RWPE2 (cell line): Measurements from ENCODE around the gene SPTBN2.
A peak's percentile ranks its signal among the peaks of the same experiment; 100 is the strongest.
"Not testable (repeated sequence)": the region's sequence is repeated elsewhere in the genome, so short reads cannot be mapped to it uniquely, and the experiment has no call there.

Source experiments
- ATAC-seq: fragments of 200-7000 bp; cut with Tn5 transposase; 3 replicates; pipeline ENCODE4 v1.9.1; 2021; ENCODE audit warnings: low read depth
- DNase-seq: peaks from one replicate; pipeline ENCODE4 v3.0.0-alpha.2; 2020; ENCODE audit warnings: low spot score
- H3K27ac ChIP-seq: fragments of 450-650 bp; 2 replicates; pipeline ENCODE4 v1.5.1; 2017; ENCODE audit warnings: mild to moderate bottlenecking; ENCODE audit not compliant: poor library complexity, severe bottlenecking
- H3K27me3 ChIP-seq: fragments of 250-450 bp; sonication (Bioruptor Pico); 2 replicates; pipeline ENCODE4 v1.5.1; 2021; ENCODE audit warnings: mild to moderate bottlenecking, moderate library complexity; ENCODE audit not compliant: insufficient read depth, poor library complexity, severe bottlenecking
- H3K36me3 ChIP-seq: fragments of 250-450 bp; sonication (Bioruptor Pico); 2 replicates; pipeline ENCODE4 v1.5.1; 2020; ENCODE audit warnings: low read depth, mild to moderate bottlenecking, moderate library complexity
- H3K4me1 ChIP-seq: fragments of 250-450 bp; sonication (Bioruptor Pico); 2 replicates; pipeline ENCODE4 v1.5.1; 2021; ENCODE audit warnings: mild to moderate bottlenecking, moderate library complexity; ENCODE audit not compliant: insufficient read depth, poor library complexity, severe bottlenecking
- H3K4me3 ChIP-seq: fragments of 250-450 bp; sonication (Bioruptor Pico); 2 replicates; pipeline ENCODE4 v1.5.1; 2021; ENCODE audit warnings: mild to moderate bottlenecking, moderate library complexity; ENCODE audit not compliant: severe bottlenecking
- H3K9me3 ChIP-seq: fragments of 250-450 bp; sonication (Bioruptor Pico); 2 replicates; pipeline ENCODE4 v1.5.1; 2021; ENCODE audit warnings: mild to moderate bottlenecking, moderate library complexity; ENCODE audit not compliant: severe bottlenecking
- TF ChIP-seq, protein P1 (sequence below): fragments of 450-650 bp; IDR thresholded peaks from one replicate; pipeline ENCODE4 v1.5.1; 2017; ENCODE audit warnings: mild to moderate bottlenecking, moderate library complexity; ENCODE audit not compliant: poor library complexity, severe bottlenecking

Gene SPTBN2

GRCh38 chr11:66649903-66650302, 79.1 kb downstream of the SPTBN2 start:
- Histone ChIP-seq H3K9me3 (no peaks in the 10 kb centered on the region), H3K27me3 (no peaks in the 10 kb centered on the region), H3K4me1 (no peaks in the 10 kb centered on the region), H3K4me3 (no peak overlapping the region), H3K36me3 (peaks cover 88% of the 10 kb centered on the region), H3K27ac (no peak overlapping the region)
- DNase-seq (no peak), ATAC-seq (no peak)
- TF ChIP-seq, protein P1, sequence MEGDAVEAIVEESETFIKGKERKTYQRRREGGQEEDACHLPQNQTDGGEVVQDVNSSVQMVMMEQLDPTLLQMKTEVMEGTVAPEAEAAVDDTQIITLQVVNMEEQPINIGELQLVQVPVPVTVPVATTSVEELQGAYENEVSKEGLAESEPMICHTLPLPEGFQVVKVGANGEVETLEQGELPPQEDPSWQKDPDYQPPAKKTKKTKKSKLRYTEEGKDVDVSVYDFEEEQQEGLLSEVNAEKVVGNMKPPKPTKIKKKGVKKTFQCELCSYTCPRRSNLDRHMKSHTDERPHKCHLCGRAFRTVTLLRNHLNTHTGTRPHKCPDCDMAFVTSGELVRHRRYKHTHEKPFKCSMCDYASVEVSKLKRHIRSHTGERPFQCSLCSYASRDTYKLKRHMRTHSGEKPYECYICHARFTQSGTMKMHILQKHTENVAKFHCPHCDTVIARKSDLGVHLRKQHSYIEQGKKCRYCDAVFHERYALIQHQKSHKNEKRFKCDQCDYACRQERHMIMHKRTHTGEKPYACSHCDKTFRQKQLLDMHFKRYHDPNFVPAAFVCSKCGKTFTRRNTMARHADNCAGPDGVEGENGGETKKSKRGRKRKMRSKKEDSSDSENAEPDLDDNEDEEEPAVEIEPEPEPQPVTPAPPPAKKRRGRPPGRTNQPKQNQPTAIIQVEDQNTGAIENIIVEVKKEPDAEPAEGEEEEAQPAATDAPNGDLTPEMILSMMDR: no peak

DNA sequence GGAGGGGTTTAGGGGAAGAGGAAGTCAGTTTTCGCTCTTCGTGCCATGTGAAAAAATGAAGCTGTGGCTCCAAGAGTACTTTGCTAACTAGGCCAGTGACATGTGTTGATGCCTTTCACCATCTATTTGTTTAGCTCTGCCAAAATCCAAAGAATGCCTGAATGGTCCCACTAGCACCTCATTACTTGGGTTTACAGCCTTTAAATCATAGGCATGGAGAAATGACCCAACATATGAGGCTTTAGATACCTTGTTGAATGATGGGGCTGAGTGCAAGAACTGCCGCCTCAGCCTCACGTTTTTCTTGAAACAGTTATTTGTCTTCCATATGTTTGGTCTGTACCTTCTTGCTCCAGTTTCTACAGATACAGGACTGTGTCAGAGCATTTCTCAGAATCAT, 82.2 kb downstream of the SPTBN2 start:
- TF ChIP-seq, protein P1: no peak
- Histone ChIP-seq H3K9me3 (no peaks in the 10 kb centered on the region), H3K27ac (no peak overlapping the region), H3K4me3 (no peak overlapping the region), H3K4me1 (peaks cover 11% of the 10 kb centered on the region), H3K36me3 (peaks cover 94% of the 10 kb centered on the region), H3K27me3 (no peaks in the 10 kb centered on the region)
- ATAC-seq (no peak), DNase-seq (no peak)

- Histone ChIP-seq H3K27ac (no peak overlapping the region), H3K27me3 (no peaks in the 10 kb centered on the region), H3K36me3 (peaks cover 94% of the 10 kb centered on the region), H3K4me1 (peaks cover 36% of the 10 kb centered on the region), H3K4me3 (no peak overlapping the region), H3K9me3 (no peaks in the 10 kb centered on the region)
- TF ChIP-seq, protein P1: no peak
- no peak for DNase-seq
- ATAC-seq: no peak
Measured at GRCh38 chr11:66643745-66644437, 85.1 kb downstream of the SPTBN2 start.

DNA sequence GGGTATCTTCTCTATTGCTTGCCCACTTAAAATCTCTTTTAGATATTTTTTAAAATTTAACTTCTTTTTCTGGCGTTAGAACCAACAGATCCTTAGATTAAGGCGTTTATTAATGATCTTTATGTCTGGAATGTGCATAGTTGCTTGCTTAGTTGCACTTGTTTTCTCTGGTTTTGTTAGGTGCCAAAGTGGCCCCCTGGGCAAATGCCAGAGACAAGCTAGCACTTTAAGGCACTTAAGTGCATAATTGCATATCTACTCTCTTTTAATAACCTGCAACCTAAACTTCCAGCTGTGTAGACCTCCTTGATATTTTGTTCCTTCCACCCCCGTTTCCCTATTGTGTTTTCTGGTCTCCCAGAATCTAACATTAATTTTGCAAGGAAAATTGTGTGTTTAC, 87.2 kb downstream of the SPTBN2 start:
- TF ChIP-seq, protein P1: no peak
- H3K36me3 ChIP-seq: peaks cover 81% of the 10 kb centered on the region
- DNase-seq: no peak
- no peak overlapping the region for H3K4me3 ChIP-seq
- H3K9me3 ChIP-seq: no peaks in the 10 kb centered on the region
- H3K27me3 ChIP-seq: no peaks in the 10 kb centered on the region
- peaks cover 45% of the 10 kb centered on the region for H3K4me1 ChIP-seq
- ATAC-seq: no peak
- H3K27ac ChIP-seq: no peak overlapping the region

DNA sequence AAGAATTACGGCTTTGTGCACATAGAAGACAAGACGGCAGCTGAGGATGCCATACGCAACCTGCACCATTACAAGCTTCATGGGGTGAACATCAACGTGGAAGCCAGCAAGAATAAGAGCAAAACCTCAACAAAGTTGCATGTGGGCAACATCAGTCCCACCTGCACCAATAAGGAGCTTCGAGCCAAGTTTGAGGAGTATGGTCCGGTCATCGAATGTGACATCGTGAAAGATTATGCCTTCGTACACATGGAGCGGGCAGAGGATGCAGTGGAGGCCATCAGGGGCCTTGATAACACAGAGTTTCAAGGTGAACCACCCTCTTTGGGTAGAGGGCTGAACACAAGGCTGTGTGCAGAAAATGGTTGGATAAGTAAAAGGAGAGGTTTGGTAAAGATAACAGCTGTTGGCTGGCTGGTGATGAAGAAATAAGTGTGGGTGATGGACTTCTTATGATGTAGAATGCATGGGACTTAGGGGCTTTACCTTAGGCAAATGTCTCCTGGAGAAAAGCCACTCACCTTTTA, 89.1 kb downstream of the SPTBN2 start:
- peaks cover 68% of the 10 kb centered on the region for H3K36me3 ChIP-seq
- H3K27ac ChIP-seq: peak overlapping the region; percentile 61
- not testable (repeated sequence) for H3K9me3 ChIP-seq, H3K27me3 ChIP-seq, ATAC-seq, DNase-seq
- H3K4me3 ChIP-seq: peak overlapping the region; percentile 81
- H3K4me1 ChIP-seq: peaks cover 45% of the 10 kb centered on the region
